HTERT RPE-1 (cell line): ENCODE results near the gene WIPI1.
"Not testable (repeated sequence)": the region's sequence is repeated elsewhere in the genome, so short reads cannot be mapped to it uniquely, and the experiment has no call there.

Experiments
- in situ Hi-C: fragments of 300-500 bp; cut with MboI; formaldehyde crosslinking; loops from 4 replicates; pipeline ENCODE4 v1.14.3; 2020; ENCODE audit warnings: low sequenced_read_pairs

WIPI1 gene

GRCh38 chr17:68420065-68420464 lies 37.2 kb downstream of the WIPI1 start:
- in situ Hi-C loops, result no loop called here

GRCh38 chr17:68418876-68419275 lies 38.4 kb downstream of the WIPI1 start:
- in situ Hi-C loops, result no loop called here

- in situ Hi-C loops, result no loop called here
Measured at GRCh38 chr17:68417317-68417716, 40.0 kb downstream of the WIPI1 start.

GRCh38 chr17:68414901-68415300 lies 42.4 kb downstream of the WIPI1 start:
- in situ Hi-C loops, result not testable (repeated sequence)

- in situ Hi-C loops, result not testable (repeated sequence)
Measured at GRCh38 chr17:68413597-68414560, 43.4 kb downstream of the WIPI1 start.

- in situ Hi-C loops, result not testable (repeated sequence)
Measured at GRCh38 chr17:68407656-68408055, 49.6 kb downstream of the WIPI1 start.

GRCh38 chr17:68403837-68404236 lies 53.5 kb downstream of the WIPI1 start:
- in situ Hi-C loops, result not testable (repeated sequence)

- in situ Hi-C loops, result no loop called here
Measured at GRCh38 chr17:68403122-68403521, 54.2 kb downstream of the WIPI1 start.

- in situ Hi-C loops, result no loop called here
Measured at GRCh38 chr17:68401288-68401687, 56.0 kb downstream of the WIPI1 start.

GRCh38 chr17:68400404-68400735 lies 56.9 kb downstream of the WIPI1 start:
- in situ Hi-C loops, result no loop called here

- in situ Hi-C loops, result no loop called here
Measured at GRCh38 chr17:68399638-68400403, 57.5 kb downstream of the WIPI1 start.

- in situ Hi-C loops, result no loop called here
Measured at GRCh38 chr17:68398691-68399637, 58.3 kb downstream of the WIPI1 start.

- in situ Hi-C loops, result no loop called here
Measured at GRCh38 chr17:68397108-68397536, 60.2 kb downstream of the WIPI1 start.

- in situ Hi-C loops, result no loop called here
Measured at GRCh38 chr17:68396226-68397107, 60.8 kb downstream of the WIPI1 start.

- in situ Hi-C loops, result no loop called here
Measured at GRCh38 chr17:68394608-68395331, 62.5 kb downstream of the WIPI1 start.

GRCh38 chr17:68391561-68392268 lies 65.6 kb downstream of the WIPI1 start:
- in situ Hi-C loops, result no loop called here

- in situ Hi-C loops, result no loop called here
Measured at GRCh38 chr17:68390888-68391545, 66.3 kb downstream of the WIPI1 start.

GRCh38 chr17:68389041-68389440 lies 68.3 kb downstream of the WIPI1 start:
- in situ Hi-C loops, result no loop called here
